Activated CD8-positive, alpha-beta memory T cell treated with anti-CD3 and anti-CD28 coated beads for 48 hours (primary cell): ENCODE data around the gene LIPA.
"Not testable (repeated sequence)": the region's sequence is repeated elsewhere in the genome, so short reads cannot be mapped to it uniquely, and the experiment has no call there.

Source experiments
- DNase-seq, 3 experiments: peaks; one replicate each; pipeline ENCODE4 v3.0.0-alpha.2; 2020; ENCODE audit warnings: low read depth in 2 of 3, low spot score in 2 of 3

The LIPA gene

GRCh38 chr10:89171263-89171872 lies 80.2 kb downstream of the LIPA start:
- DNase-seq: no peak

- DNase-seq: not testable (repeated sequence)
Measured at GRCh38 chr10:89168354-89168900, 83.1 kb downstream of the LIPA start.

GRCh38 chr10:89167915-89168314 lies 83.7 kb downstream of the LIPA start:
- no peak for DNase-seq

- DNase-seq: no peak
Measured at GRCh38 chr10:89165923-89166322, 85.7 kb downstream of the LIPA start.

- no peak for DNase-seq
Measured at GRCh38 chr10:89164920-89165319, 86.7 kb downstream of the LIPA start.

- DNase-seq: no peak
Measured at GRCh38 chr10:89164080-89164479, 87.5 kb downstream of the LIPA start.
